ENCODE data around the gene CEP44.
"Not testable (repeated sequence)": the region's sequence is repeated elsewhere in the genome, so short reads cannot be mapped to it uniquely, and the experiment has no call there.

The CEP44 gene

GRCh38 chr4:174259580-174259979 is 24.1 kb upstream of the CEP44 start:
- no peak overlapping the region for H3K4me3 Mint-ChIP-seq

GRCh38 chr4:174260099-174260498 is 23.6 kb upstream of the CEP44 start:
- Mint-ChIP-seq H3K9me3 (no peaks in the 10 kb centered on the region), H3K27ac (no peak overlapping the region), H3K4me1 (no peaks in the 10 kb centered on the region), H3K4me3 (no peak overlapping the region), H3K36me3 (ENCODE audit: low read depth) (no peaks in the 10 kb centered on the region), H3K27me3 (ENCODE audit: low read depth, poor library complexity) (no peaks in the 10 kb centered on the region)
- DNase-seq, result no peak
- TF ChIP-seq CTCF (IDR thresholded peaks at IDR 0.05), result no peak

More at GRCh38 chr4:174259580-174259979, 24.1 kb upstream of the CEP44 start:
- Mint-ChIP-seq H3K4me1 (no peaks in the 10 kb centered on the region), H3K36me3 (ENCODE audit: low read depth) (no peaks in the 10 kb centered on the region), H3K9me3 (no peaks in the 10 kb centered on the region), H3K27ac (no peak overlapping the region), H3K27me3 (ENCODE audit: low read depth, poor library complexity) (no peaks in the 10 kb centered on the region)
- DNase-seq, result no peak
- no peak for TF ChIP-seq CTCF (IDR thresholded peaks at IDR 0.05)

GRCh38 chr4:174261432-174261831 is 22.3 kb upstream of the CEP44 start:
- not testable (repeated sequence) for DNase-seq; H3K9me3 Mint-ChIP-seq; H3K27me3 Mint-ChIP-seq (ENCODE audit: low read depth, poor library complexity); H3K4me1 Mint-ChIP-seq; H3K27ac Mint-ChIP-seq; H3K4me3 Mint-ChIP-seq; H3K36me3 Mint-ChIP-seq (ENCODE audit: low read depth)

GRCh38 chr4:174262624-174263444 is 20.9 kb upstream of the CEP44 start:
- H3K4me1 Mint-ChIP-seq, result no peaks in the 10 kb centered on the region
- no peaks in the 10 kb centered on the region for H3K9me3 Mint-ChIP-seq
- no peak for TF ChIP-seq CTCF (IDR thresholded peaks at IDR 0.05)
- no peaks in the 10 kb centered on the region for H3K36me3 Mint-ChIP-seq (ENCODE audit: low read depth)
- DNase-seq, result no peak
- no peak overlapping the region for H3K27ac Mint-ChIP-seq
- H3K27me3 Mint-ChIP-seq (ENCODE audit: low read depth, poor library complexity), result no peaks in the 10 kb centered on the region
- H3K4me3 Mint-ChIP-seq, result no peak overlapping the region

GRCh38 chr4:174263445-174263736 is 20.3 kb upstream of the CEP44 start:
- Mint-ChIP-seq H3K4me3 (no peak overlapping the region), H3K9me3 (no peaks in the 10 kb centered on the region), H3K4me1 (no peaks in the 10 kb centered on the region), H3K27me3 (ENCODE audit: low read depth, poor library complexity) (no peaks in the 10 kb centered on the region), H3K36me3 (ENCODE audit: low read depth) (no peaks in the 10 kb centered on the region), H3K27ac (no peak overlapping the region)
- DNase-seq, result no peak
- TF ChIP-seq CTCF (IDR thresholded peaks at IDR 0.05), result no peak

GRCh38 chr4:174265916-174266315 is 17.8 kb upstream of the CEP44 start:
- H3K4me3 Mint-ChIP-seq, result no peak overlapping the region

More at GRCh38 chr4:174265916-174266315, 17.8 kb upstream of the CEP44 start:
- no peak for TF ChIP-seq CTCF (IDR thresholded peaks at IDR 0.05)
- Mint-ChIP-seq H3K9me3 (no peaks in the 10 kb centered on the region), H3K4me1 (no peaks in the 10 kb centered on the region), H3K36me3 (ENCODE audit: low read depth) (no peaks in the 10 kb centered on the region), H3K27me3 (ENCODE audit: low read depth, poor library complexity) (no peaks in the 10 kb centered on the region), H3K27ac (no peak overlapping the region)
- DNase-seq, result no peak

Data from nephron progenitor cell (in vitro differentiated cells).